ENCODE measurements around the gene FKBP11.

- no peak for TF ChIP-seq CTCF (IDR thresholded peaks at IDR 0.05)
- no peak for TF ChIP-seq POLR2A (IDR thresholded peaks at IDR 0.05)
These were observed 22.4 kb upstream of the FKBP11 start for GRCh38 chr12:48947727-48948126.

All from breast epithelium (tissue), 3 donors.